ENCODE measurements around the gene MCTP1. TPM values are rescaled to one million over a fixed set of nuclear protein-coding genes. Genes with fewer than 3 reads are reported as not detected.

Gene MCTP1
- total RNA-seq, 1 donor from 2014 or later = 9.1 TPM

DNA sequence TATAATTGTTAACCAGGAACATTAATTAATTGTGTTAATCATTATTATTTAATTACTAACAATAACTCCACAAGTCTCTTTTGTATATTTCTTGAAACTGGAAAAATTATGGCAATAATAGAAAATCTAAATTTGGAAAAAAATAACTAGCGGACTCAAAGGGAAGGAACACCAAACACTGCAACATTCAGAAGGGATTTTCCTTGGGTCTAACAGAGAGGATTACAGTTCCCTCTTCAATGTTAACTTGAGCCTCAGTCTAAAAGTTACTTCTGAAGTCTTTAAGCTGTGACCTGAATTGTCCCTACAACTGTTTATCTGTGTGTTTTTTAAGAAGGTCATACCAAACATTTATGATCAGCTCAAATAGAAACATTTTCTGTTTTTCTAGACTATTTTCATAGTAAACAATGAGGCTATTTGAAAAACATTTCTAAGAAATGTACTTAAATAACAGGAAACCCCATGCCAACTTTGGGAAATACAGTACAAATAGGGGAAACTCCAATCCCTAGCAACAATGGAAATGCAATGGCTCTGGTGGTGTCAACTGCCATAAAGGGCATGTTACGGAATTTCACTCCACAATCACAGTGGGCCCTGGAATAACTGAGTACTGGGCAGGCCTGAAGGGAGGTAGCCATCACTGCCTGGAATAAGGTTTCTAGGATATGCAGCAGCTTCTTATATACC lies 61.2 kb downstream of the MCTP1 start:
- Mint-ChIP-seq H3K9me3 (peaks cover 5% of the 10 kb centered on the region), H3K27me3 (ENCODE audit: low read depth) (no peaks in the 10 kb centered on the region), H3K27ac (no peak overlapping the region), H3K4me3 (no peak overlapping the region), H3K36me3 (no peaks in the 10 kb centered on the region), H3K4me1 (peaks cover 20% of the 10 kb centered on the region)
- DNase-seq (ENCODE audit: low spot score in 2 of 2, unreplicated experiment in 2 of 2) = no peak
- TF ChIP-seq, protein P1, sequence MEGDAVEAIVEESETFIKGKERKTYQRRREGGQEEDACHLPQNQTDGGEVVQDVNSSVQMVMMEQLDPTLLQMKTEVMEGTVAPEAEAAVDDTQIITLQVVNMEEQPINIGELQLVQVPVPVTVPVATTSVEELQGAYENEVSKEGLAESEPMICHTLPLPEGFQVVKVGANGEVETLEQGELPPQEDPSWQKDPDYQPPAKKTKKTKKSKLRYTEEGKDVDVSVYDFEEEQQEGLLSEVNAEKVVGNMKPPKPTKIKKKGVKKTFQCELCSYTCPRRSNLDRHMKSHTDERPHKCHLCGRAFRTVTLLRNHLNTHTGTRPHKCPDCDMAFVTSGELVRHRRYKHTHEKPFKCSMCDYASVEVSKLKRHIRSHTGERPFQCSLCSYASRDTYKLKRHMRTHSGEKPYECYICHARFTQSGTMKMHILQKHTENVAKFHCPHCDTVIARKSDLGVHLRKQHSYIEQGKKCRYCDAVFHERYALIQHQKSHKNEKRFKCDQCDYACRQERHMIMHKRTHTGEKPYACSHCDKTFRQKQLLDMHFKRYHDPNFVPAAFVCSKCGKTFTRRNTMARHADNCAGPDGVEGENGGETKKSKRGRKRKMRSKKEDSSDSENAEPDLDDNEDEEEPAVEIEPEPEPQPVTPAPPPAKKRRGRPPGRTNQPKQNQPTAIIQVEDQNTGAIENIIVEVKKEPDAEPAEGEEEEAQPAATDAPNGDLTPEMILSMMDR (IDR thresholded peaks at IDR 0.05; ENCODE audit: unreplicated experiment) = no peak

DNA sequence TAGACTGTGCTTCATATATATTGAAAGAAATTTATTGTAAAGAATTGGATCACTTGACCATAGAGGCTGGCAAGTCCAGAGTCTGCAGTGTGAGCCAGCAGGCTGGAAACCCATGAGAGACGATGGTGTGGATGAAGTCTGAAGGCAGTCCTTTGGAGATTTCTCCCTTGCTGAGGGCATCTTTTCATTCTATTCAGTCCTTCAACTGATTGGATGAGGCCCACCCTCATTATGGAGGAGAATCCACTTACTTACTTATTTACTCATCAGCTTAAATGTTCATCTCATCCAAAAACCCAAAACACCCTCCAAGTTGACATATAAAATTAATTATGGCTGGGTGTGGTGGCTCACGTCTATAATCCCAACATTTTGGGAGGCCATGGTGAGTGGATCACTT lies 62.1 kb downstream of the MCTP1 start:
- TF ChIP-seq, protein P1 (IDR thresholded peaks at IDR 0.05; ENCODE audit: unreplicated experiment) = no peak
- H3K27ac Mint-ChIP-seq = no peak overlapping the region
- DNase-seq (ENCODE audit: low spot score in 2 of 2, unreplicated experiment in 2 of 2) = no peak
- H3K36me3 Mint-ChIP-seq = no peaks in the 10 kb centered on the region
- H3K27me3 Mint-ChIP-seq (ENCODE audit: low read depth) = no peaks in the 10 kb centered on the region
- H3K9me3 Mint-ChIP-seq = no peaks in the 10 kb centered on the region
- H3K4me1 Mint-ChIP-seq = peaks cover 22% of the 10 kb centered on the region
- H3K4me3 Mint-ChIP-seq = no peak overlapping the region

- Mint-ChIP-seq H3K36me3 (no peaks in the 10 kb centered on the region), H3K4me3 (no peak overlapping the region), H3K27me3 (ENCODE audit: low read depth) (no peaks in the 10 kb centered on the region), H3K9me3 (no peaks in the 10 kb centered on the region), H3K27ac (no peak overlapping the region), H3K4me1 (peaks cover 28% of the 10 kb centered on the region)
- DNase-seq (ENCODE audit: low spot score in 2 of 2, unreplicated experiment in 2 of 2) = no peak
- TF ChIP-seq, protein P1 (IDR thresholded peaks at IDR 0.05; ENCODE audit: unreplicated experiment) = no peak
Measured at GRCh38 chr5:95221234-95221633, 63.7 kb downstream of the MCTP1 start.

DNA sequence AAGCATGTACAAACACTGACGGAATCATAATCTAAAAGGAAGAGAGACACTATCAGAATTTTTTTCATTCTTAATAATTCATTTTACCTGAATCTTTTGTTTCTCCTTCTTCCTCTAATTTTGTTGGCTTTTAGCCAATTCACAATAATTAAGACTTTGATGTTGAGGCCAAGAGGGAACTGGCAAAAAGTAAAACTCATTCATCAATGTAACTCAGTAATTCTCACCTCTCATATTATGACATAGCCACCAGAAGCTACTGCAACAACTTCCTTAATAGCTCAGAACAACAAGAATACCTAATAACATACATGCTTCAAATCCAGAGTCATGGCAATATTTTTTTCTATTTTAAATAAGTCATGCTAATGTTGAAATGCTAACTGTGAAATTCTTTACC lies 64.5 kb downstream of the MCTP1 start:
- Mint-ChIP-seq H3K4me1 (peaks cover 31% of the 10 kb centered on the region), H3K27ac (peak overlapping the region; percentile 13), H3K27me3 (ENCODE audit: low read depth) (no peaks in the 10 kb centered on the region), H3K9me3 (no peaks in the 10 kb centered on the region), H3K36me3 (no peaks in the 10 kb centered on the region), H3K4me3 (no peak overlapping the region)
- TF ChIP-seq, protein P1 (IDR thresholded peaks at IDR 0.05; ENCODE audit: unreplicated experiment) = no peak
- no peak for DNase-seq (ENCODE audit: low spot score in 2 of 2, unreplicated experiment in 2 of 2)

GRCh38 chr5:95219411-95219810 lies 65.5 kb downstream of the MCTP1 start:
- Mint-ChIP-seq H3K4me1 (peaks cover 31% of the 10 kb centered on the region), H3K36me3 (peaks cover 2% of the 10 kb centered on the region), H3K4me3 (no peak overlapping the region), H3K9me3 (peaks cover 3% of the 10 kb centered on the region), H3K27ac (no peak overlapping the region), H3K27me3 (ENCODE audit: low read depth) (no peaks in the 10 kb centered on the region)
- TF ChIP-seq, protein P1 (IDR thresholded peaks at IDR 0.05; ENCODE audit: unreplicated experiment) = no peak
- no peak for DNase-seq (ENCODE audit: low spot score in 2 of 2, unreplicated experiment in 2 of 2)
